GM19240 (cell line): Measurements from ENCODE around the gene GPR33.
"Not testable (repeated sequence)": the region's sequence is repeated elsewhere in the genome, so short reads cannot be mapped to it uniquely, and the experiment has no call there.

Experiments
- DNase-seq: peaks from one replicate; pipeline ENCODE4 v3.0.0; 2011; ENCODE audit warnings: low spot score; ENCODE audit not compliant: insufficient read length

Gene GPR33

GRCh38 chr14:31487886-31488285 lies at the start of gene GPR33:
Gene GPR33 (minus strand): TSS chr14:31488039. CDS start chr14:31483965, 4,074 bp downstream.
- DNase-seq: no peak

GRCh38 chr14:31536201-31536960 lies 48.5 kb upstream of the GPR33 start:
- no peak for DNase-seq

GRCh38 chr14:31530136-31530535 lies 42.3 kb upstream of the GPR33 start:
- no peak for DNase-seq

- no peak for DNase-seq
These were observed 41.2 kb upstream of the GPR33 start for GRCh38 chr14:31529053-31529452.

- DNase-seq: no peak
These were observed 39.7 kb upstream of the GPR33 start for GRCh38 chr14:31527546-31527945.

- no peak for DNase-seq
These were observed 39.2 kb upstream of the GPR33 start for GRCh38 chr14:31527087-31527486.

GRCh38 chr14:31510855-31511254 lies 23.0 kb upstream of the GPR33 start:
- DNase-seq: no peak

GRCh38 chr14:31510222-31510621 lies 22.4 kb upstream of the GPR33 start:
- no peak for DNase-seq

GRCh38 chr14:31508135-31508534 lies 20.3 kb upstream of the GPR33 start:
- no peak for DNase-seq

GRCh38 chr14:31505411-31505810 lies 17.6 kb upstream of the GPR33 start:
- no peak for DNase-seq

- DNase-seq: no peak
These were observed 14.0 kb upstream of the GPR33 start for GRCh38 chr14:31501870-31502269.

- DNase-seq: no peak
These were observed 5.1 kb upstream of the GPR33 start for GRCh38 chr14:31492759-31493498.

- DNase-seq: no peak
These were observed 1.9 kb upstream of the GPR33 start for GRCh38 chr14:31489691-31490090.

- DNase-seq: no peak
These were observed 1.1 kb downstream of the GPR33 start for GRCh38 chr14:31486764-31487163.

- DNase-seq: no peak
These were observed 3.1 kb downstream of the GPR33 start for GRCh38 chr14:31484754-31485153.

- DNase-seq: no peak
These were observed 7.7 kb downstream of the GPR33 start for GRCh38 chr14:31480156-31480555.

- DNase-seq: no peak
These were observed 8.8 kb downstream of the GPR33 start for GRCh38 chr14:31479027-31479426.

- no peak for DNase-seq
These were observed 10.6 kb downstream of the GPR33 start for GRCh38 chr14:31477248-31477647.

- DNase-seq: no peak
These were observed 11.5 kb downstream of the GPR33 start for GRCh38 chr14:31476131-31476866.

GRCh38 chr14:31466554-31466953 lies 21.3 kb downstream of the GPR33 start:
- DNase-seq: no peak

- no peak for DNase-seq
These were observed 22.7 kb downstream of the GPR33 start for GRCh38 chr14:31465111-31465510.

- not testable (repeated sequence) for DNase-seq
These were observed 25.4 kb downstream of the GPR33 start for GRCh38 chr14:31462450-31462849.
